ENCODE results near the gene PTPRK. TPM values are rescaled to one million over a fixed set of nuclear protein-coding genes. Genes with fewer than 3 reads are reported as not detected.

The PTPRK gene
- polyA plus RNA-seq, 2 donors = 4.3 to 5.1 TPM

DNA sequence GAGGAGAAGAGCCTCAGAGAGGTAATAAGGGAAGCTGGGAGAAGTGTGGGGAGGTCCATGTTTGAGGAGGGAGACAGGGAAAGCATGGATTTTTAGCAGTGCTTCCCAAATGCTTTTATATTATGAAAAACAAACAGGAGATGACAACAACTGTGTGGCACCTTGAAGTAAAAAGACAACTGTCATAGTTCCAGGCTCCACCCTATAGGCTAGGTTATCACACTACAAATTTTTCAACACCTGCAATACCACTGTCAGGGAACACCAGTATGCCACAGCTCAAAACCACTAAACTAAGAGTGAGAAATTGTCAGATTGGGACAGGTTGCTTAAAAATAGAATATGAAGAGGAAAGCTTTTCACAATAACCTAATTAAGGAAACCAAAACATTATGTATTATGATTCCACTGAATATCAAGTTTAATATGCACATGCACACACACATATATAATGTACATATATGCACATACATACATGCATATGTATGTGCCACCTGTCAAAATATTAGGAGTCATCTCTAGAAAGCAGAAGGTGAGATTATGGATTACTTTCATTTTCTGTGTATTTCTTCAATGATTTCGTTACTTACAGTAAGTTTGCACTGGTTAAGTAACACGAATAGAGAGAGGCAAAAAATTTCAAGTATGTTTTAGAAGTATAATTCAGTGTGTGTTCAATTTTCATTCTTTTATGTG is 261.2 kb downstream of the PTPRK start:
- H3K36me3 ChIP-seq (ENCODE audit: control insufficient read depth in 2 of 2, insufficient read depth in 2 of 2, low read length in 1 of 2) = no peaks in the 10 kb centered on the region
- 48 to 61% methylated on average over 2 of the region's 2 CpGs for WGBS, 2 donors

DNA sequence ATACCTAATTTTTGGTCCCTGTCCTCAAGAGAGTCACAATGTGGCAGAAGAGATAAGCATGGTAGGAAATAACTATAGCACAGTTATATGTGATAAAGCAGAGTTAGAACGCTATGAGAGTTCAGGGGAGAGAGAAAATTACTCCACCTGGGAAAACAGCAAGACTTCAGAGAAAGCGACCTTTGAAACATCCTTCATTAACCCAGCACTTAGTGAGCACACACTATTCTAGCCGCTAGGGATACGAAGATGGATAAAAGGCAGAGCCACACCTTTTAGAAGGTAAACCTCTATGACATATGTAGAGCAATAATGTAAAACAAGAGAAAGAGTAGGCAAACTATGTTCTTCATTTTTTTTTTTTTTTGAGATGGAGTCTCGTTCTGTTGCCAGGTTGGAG is 264.3 kb downstream of the PTPRK start:
- H3K27me3 ChIP-seq (ENCODE audit: control insufficient read depth in 1 of 2, insufficient read depth in 2 of 2, low read length in 2 of 2) = no peaks in the 10 kb centered on the region
- H3K36me3 ChIP-seq (ENCODE audit: control insufficient read depth in 2 of 2, insufficient read depth in 2 of 2, low read length in 1 of 2) = no peaks in the 10 kb centered on the region
- H3K27ac ChIP-seq (ENCODE audit: low read depth in 2 of 2, low read length in 1 of 2) = no peak overlapping the region
- 85 to 98% methylated on average over 5 of the region's 5 CpGs for WGBS, 2 donors
- H3K9me3 ChIP-seq (ENCODE audit: control insufficient read depth in 2 of 2, insufficient read depth in 1 of 2, low read depth in 1 of 2, low read length in 1 of 2) = no peaks in the 10 kb centered on the region
- no peaks in the 10 kb centered on the region for H3K4me1 ChIP-seq (ENCODE audit: control insufficient read depth in 2 of 2, insufficient read depth in 2 of 2, low read length in 1 of 2)
- no peak overlapping the region for H3K4me3 ChIP-seq (ENCODE audit: low read depth in 1 of 2, low read length in 2 of 2)

More for the DNA sequence above, 261.2 kb downstream of the PTPRK start:
- no peaks in the 10 kb centered on the region for H3K4me1 ChIP-seq (ENCODE audit: control insufficient read depth in 2 of 2, insufficient read depth in 2 of 2, low read length in 1 of 2)
- no peaks in the 10 kb centered on the region for H3K27me3 ChIP-seq (ENCODE audit: control insufficient read depth in 1 of 2, insufficient read depth in 2 of 2, low read length in 2 of 2)
- H3K27ac ChIP-seq (ENCODE audit: low read depth in 2 of 2, low read length in 1 of 2) = no peak overlapping the region
- no peaks in the 10 kb centered on the region for H3K9me3 ChIP-seq (ENCODE audit: control insufficient read depth in 2 of 2, insufficient read depth in 1 of 2, low read depth in 1 of 2, low read length in 1 of 2)
- no peak overlapping the region for H3K4me3 ChIP-seq (ENCODE audit: low read depth in 1 of 2, low read length in 2 of 2)

- no peak overlapping the region for H3K27ac ChIP-seq (ENCODE audit: low read depth in 2 of 2, low read length in 1 of 2)
- H3K27me3 ChIP-seq (ENCODE audit: control insufficient read depth in 1 of 2, insufficient read depth in 2 of 2, low read length in 2 of 2) = no peaks in the 10 kb centered on the region
- H3K36me3 ChIP-seq (ENCODE audit: control insufficient read depth in 2 of 2, insufficient read depth in 2 of 2, low read length in 1 of 2) = no peaks in the 10 kb centered on the region
These were observed 267.8 kb downstream of the PTPRK start for GRCh38 chr6:128252341-128253176.

DNA sequence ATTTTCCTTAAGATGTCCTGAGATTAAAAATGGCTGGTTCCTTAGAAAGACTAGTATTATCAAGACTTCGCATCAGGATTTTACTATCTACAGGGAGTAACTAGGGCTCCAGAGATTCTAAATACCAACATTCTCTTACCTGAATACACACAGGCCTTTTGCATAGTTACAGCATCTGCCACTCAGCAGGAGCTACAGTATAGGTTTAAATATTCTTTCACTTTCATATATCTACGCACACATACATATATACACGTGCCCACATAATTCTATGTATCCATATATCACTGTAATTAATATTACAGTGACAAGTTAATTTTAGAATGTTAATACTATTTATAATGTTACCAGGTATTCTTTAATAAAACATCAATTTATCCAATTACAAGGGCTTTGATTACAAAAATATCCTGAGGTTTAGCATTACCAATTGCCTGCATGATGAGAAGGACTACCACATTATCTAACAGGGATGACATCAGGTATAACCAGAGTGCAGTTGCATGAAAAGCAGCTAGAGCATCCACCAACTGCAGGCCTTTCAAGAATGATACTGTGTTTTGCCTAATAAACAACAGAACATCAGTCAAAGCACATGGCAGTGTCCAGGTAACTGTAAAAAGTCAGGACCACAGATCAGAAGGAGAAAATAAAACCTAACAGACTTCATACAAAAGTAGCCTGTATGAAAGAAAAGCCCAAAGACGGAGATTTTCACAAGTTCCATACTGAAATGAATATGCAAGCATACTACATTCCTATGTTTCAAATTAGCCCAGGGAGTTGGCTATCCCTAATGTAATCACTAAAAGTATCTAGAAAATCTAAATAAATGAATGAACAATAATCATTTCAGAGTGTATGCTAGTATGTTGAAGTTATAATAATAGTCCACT is 268.7 kb downstream of the PTPRK start:
- no peaks in the 10 kb centered on the region for H3K9me3 ChIP-seq (ENCODE audit: control insufficient read depth in 2 of 2, insufficient read depth in 1 of 2, low read depth in 1 of 2, low read length in 1 of 2)
- H3K4me3 ChIP-seq (ENCODE audit: low read depth in 1 of 2, low read length in 2 of 2) = no peak overlapping the region
- 77 to 90% methylated on average over 4 of the region's 4 CpGs for WGBS, 2 donors
- no peaks in the 10 kb centered on the region for H3K36me3 ChIP-seq (ENCODE audit: control insufficient read depth in 2 of 2, insufficient read depth in 2 of 2, low read length in 1 of 2)
- H3K4me1 ChIP-seq (ENCODE audit: control insufficient read depth in 2 of 2, insufficient read depth in 2 of 2, low read length in 1 of 2) = no peaks in the 10 kb centered on the region
- H3K27me3 ChIP-seq (ENCODE audit: control insufficient read depth in 1 of 2, insufficient read depth in 2 of 2, low read length in 2 of 2) = no peaks in the 10 kb centered on the region
- no peak overlapping the region for H3K27ac ChIP-seq (ENCODE audit: low read depth in 2 of 2, low read length in 1 of 2)

More at GRCh38 chr6:128252341-128253176, 267.8 kb downstream of the PTPRK start:
- Histone ChIP-seq H3K9me3 (ENCODE audit: control insufficient read depth in 2 of 2, insufficient read depth in 1 of 2, low read depth in 1 of 2, low read length in 1 of 2) (no peaks in the 10 kb centered on the region), H3K4me3 (ENCODE audit: low read depth in 1 of 2, low read length in 2 of 2) (no peak overlapping the region), H3K4me1 (ENCODE audit: control insufficient read depth in 2 of 2, insufficient read depth in 2 of 2, low read length in 1 of 2) (no peaks in the 10 kb centered on the region)
- 81 to 87% methylated on average over 4 of the region's 4 CpGs for WGBS, 2 donors

GRCh38 chr6:128250370-128251070 is 269.9 kb downstream of the PTPRK start:
- Histone ChIP-seq H3K4me1 (ENCODE audit: control insufficient read depth in 2 of 2, insufficient read depth in 2 of 2, low read length in 1 of 2) (no peaks in the 10 kb centered on the region), H3K27ac (ENCODE audit: low read depth in 2 of 2, low read length in 1 of 2) (no peak overlapping the region), H3K36me3 (ENCODE audit: control insufficient read depth in 2 of 2, insufficient read depth in 2 of 2, low read length in 1 of 2) (no peaks in the 10 kb centered on the region), H3K4me3 (ENCODE audit: low read depth in 1 of 2, low read length in 2 of 2) (no peak overlapping the region), H3K27me3 (ENCODE audit: control insufficient read depth in 1 of 2, insufficient read depth in 2 of 2, low read length in 2 of 2) (no peaks in the 10 kb centered on the region), H3K9me3 (ENCODE audit: control insufficient read depth in 2 of 2, insufficient read depth in 1 of 2, low read depth in 1 of 2, low read length in 1 of 2) (no peaks in the 10 kb centered on the region)
- 91 to 92% methylated on average over 1 of the region's 1 CpG for whole genome bisulfite sequencing, 2 donors

DNA sequence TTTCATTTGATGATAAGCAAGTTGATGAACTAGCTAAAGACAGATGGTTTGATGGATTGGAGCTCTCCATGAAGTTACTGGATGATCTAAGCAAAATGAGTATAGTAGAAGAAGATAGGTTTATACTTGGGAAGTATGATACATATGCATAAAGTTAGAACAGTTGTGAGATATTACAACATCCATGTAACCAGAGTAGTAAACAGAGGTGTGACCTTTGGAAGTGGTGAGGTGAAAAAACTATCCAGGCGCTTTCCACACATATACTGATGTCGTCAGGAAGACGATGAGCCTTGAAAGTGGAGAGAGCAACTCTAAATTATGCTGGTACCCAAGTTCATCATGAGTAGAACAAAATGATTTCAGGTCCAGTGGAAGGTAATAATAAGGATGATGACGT is 271.0 kb downstream of the PTPRK start:
- no peaks in the 10 kb centered on the region for H3K27me3 ChIP-seq (ENCODE audit: control insufficient read depth in 1 of 2, insufficient read depth in 2 of 2, low read length in 2 of 2)
- H3K9me3 ChIP-seq (ENCODE audit: control insufficient read depth in 2 of 2, insufficient read depth in 1 of 2, low read depth in 1 of 2, low read length in 1 of 2) = no peaks in the 10 kb centered on the region
- H3K36me3 ChIP-seq (ENCODE audit: control insufficient read depth in 2 of 2, insufficient read depth in 2 of 2, low read length in 1 of 2) = no peaks in the 10 kb centered on the region
- no peak overlapping the region for H3K27ac ChIP-seq (ENCODE audit: low read depth in 2 of 2, low read length in 1 of 2)
- H3K4me3 ChIP-seq (ENCODE audit: low read depth in 1 of 2, low read length in 2 of 2) = no peak overlapping the region
- no peaks in the 10 kb centered on the region for H3K4me1 ChIP-seq (ENCODE audit: control insufficient read depth in 2 of 2, insufficient read depth in 2 of 2, low read length in 1 of 2)
- WGBS, 2 donors = 96 to 98% methylated on average over 4 of the region's 4 CpGs

- WGBS, 2 donors = 92 to 95% methylated on average over 7 of the region's 7 CpGs
- Histone ChIP-seq H3K27ac (ENCODE audit: low read depth in 2 of 2, low read length in 1 of 2) (no peak overlapping the region), H3K9me3 (ENCODE audit: control insufficient read depth in 2 of 2, insufficient read depth in 1 of 2, low read depth in 1 of 2, low read length in 1 of 2) (no peaks in the 10 kb centered on the region), H3K4me1 (ENCODE audit: control insufficient read depth in 2 of 2, insufficient read depth in 2 of 2, low read length in 1 of 2) (no peaks in the 10 kb centered on the region), H3K36me3 (ENCODE audit: control insufficient read depth in 2 of 2, insufficient read depth in 2 of 2, low read length in 1 of 2) (no peaks in the 10 kb centered on the region), H3K4me3 (ENCODE audit: low read depth in 1 of 2, low read length in 2 of 2) (no peak overlapping the region), H3K27me3 (ENCODE audit: control insufficient read depth in 1 of 2, insufficient read depth in 2 of 2, low read length in 2 of 2) (no peaks in the 10 kb centered on the region)
These were observed 273.7 kb downstream of the PTPRK start for GRCh38 chr6:128246472-128247260.

- Histone ChIP-seq H3K36me3 (ENCODE audit: control insufficient read depth in 2 of 2, insufficient read depth in 2 of 2, low read length in 1 of 2) (no peaks in the 10 kb centered on the region), H3K9me3 (ENCODE audit: control insufficient read depth in 2 of 2, insufficient read depth in 1 of 2, low read depth in 1 of 2, low read length in 1 of 2) (no peaks in the 10 kb centered on the region), H3K4me1 (ENCODE audit: control insufficient read depth in 2 of 2, insufficient read depth in 2 of 2, low read length in 1 of 2) (no peaks in the 10 kb centered on the region), H3K27ac (ENCODE audit: low read depth in 2 of 2, low read length in 1 of 2) (no peak overlapping the region), H3K4me3 (ENCODE audit: low read depth in 1 of 2, low read length in 2 of 2) (no peak overlapping the region), H3K27me3 (ENCODE audit: control insufficient read depth in 1 of 2, insufficient read depth in 2 of 2, low read length in 2 of 2) (no peaks in the 10 kb centered on the region)
- WGBS, 2 donors = 64 to 74% methylated on average over 2 of the region's 2 CpGs
These were observed 275.5 kb downstream of the PTPRK start for GRCh38 chr6:128244751-128245405.

All from esophagus (tissue), 2 donors.